GOT3 (cell line): ENCODE results near the gene CCR7.

Experiments used
- DNase-seq: peaks from one replicate; lab custom pipeline; 2025; ENCODE audit warnings: mixed read lengths; lab: John Stamatoyannopoulos, UW

Gene CCR7

GRCh38 chr17:40515491-40516041 lies 49.7 kb downstream of the CCR7 start:
- DNase-seq: no peak

- no peak for DNase-seq
Measured at GRCh38 chr17:40515011-40515410, 50.3 kb downstream of the CCR7 start.

- no peak for DNase-seq
Measured at GRCh38 chr17:40514013-40514875, 51.0 kb downstream of the CCR7 start.

- no peak for DNase-seq
Measured at GRCh38 chr17:40511667-40512220, 53.5 kb downstream of the CCR7 start.

GRCh38 chr17:40511136-40511535 lies 54.1 kb downstream of the CCR7 start:
- DNase-seq: no peak

- DNase-seq: no peak
Measured at GRCh38 chr17:40510328-40510648, 55.0 kb downstream of the CCR7 start.

- DNase-seq: no peak
Measured at GRCh38 chr17:40509626-40510327, 55.5 kb downstream of the CCR7 start.

- DNase-seq: no peak
Measured at GRCh38 chr17:40506786-40507185, 58.5 kb downstream of the CCR7 start.
